Measurements from ENCODE around the gene CLSTN2.

GRCh38 chr3:140274429-140274828 lies 339.4 kb downstream of the CLSTN2 start:
- no peak for TF ChIP-seq SIN3A (conservative IDR thresholded peaks at IDR 0.05 in 1 of 2, IDR thresholded peaks at IDR 0.05 in 1 of 2; ENCODE audit: low read depth in 1 of 2, low read length in 2 of 2)
- no peak for TF ChIP-seq CTCF (IDR thresholded peaks at IDR 0.05; ENCODE audit: control extremely low read depth in 1 of 3, insufficient read depth in 1 of 3, low read depth in 1 of 3, low read length in 3 of 3)
- TF ChIP-seq POLR2A (IDR thresholded peaks at IDR 0.05; ENCODE audit: control extremely low read depth in 1 of 2, low read depth in 2 of 2, low read length in 2 of 2), result no peak
- no peak for TF ChIP-seq BRCA1 (IDR thresholded peaks at IDR 0.05; ENCODE audit: low read depth, low read length)
- TF ChIP-seq EZH2 (IDR thresholded peaks at IDR 0.05; ENCODE audit: low read depth, low read length, severe bottlenecking), result no peak
- no peak for TF ChIP-seq CHD2 (IDR thresholded peaks at IDR 0.05; ENCODE audit: low read length)

Data from H1 (cell line).